ENCODE data around the gene TLR6.

Gene TLR6

DNA sequence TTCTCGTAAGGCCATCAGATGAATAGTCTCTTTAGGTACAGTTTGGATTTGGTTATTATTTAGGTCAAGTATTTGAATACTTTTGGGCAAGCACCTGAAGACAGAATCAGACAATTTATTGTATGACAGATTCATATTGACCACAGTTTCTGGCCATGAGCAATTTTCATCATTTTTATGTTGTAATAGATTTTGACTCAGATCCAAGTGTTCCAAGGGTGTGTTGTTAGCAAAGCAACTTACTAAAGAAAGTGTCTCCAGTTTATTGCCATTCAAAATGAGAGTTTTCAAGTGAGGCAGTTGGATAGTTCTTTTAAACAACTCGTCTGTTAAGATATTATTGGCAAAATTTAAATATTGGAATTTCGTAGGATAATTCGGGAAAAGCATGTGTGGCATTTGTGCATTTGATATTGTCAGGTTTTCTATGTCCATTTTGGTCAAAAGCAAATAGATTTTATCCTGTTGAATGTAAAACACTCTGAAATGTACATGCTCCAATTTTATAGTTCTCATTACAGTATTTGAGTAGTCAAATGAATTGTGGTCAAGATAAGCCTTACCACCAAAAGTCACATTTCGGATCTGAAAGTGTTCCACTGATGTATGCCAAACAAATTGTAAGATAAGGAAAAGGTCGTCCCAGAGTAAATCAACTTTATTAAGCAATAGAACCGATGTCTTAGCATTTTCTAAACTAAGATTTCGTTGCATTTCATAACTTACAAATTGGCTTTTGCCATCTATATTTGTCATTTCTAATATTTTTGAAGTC, 82.2 kb downstream of the TLR6 start:
- TF ChIP-seq, protein P1, sequence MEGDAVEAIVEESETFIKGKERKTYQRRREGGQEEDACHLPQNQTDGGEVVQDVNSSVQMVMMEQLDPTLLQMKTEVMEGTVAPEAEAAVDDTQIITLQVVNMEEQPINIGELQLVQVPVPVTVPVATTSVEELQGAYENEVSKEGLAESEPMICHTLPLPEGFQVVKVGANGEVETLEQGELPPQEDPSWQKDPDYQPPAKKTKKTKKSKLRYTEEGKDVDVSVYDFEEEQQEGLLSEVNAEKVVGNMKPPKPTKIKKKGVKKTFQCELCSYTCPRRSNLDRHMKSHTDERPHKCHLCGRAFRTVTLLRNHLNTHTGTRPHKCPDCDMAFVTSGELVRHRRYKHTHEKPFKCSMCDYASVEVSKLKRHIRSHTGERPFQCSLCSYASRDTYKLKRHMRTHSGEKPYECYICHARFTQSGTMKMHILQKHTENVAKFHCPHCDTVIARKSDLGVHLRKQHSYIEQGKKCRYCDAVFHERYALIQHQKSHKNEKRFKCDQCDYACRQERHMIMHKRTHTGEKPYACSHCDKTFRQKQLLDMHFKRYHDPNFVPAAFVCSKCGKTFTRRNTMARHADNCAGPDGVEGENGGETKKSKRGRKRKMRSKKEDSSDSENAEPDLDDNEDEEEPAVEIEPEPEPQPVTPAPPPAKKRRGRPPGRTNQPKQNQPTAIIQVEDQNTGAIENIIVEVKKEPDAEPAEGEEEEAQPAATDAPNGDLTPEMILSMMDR (IDR thresholded peaks at IDR 0.05; ENCODE audit: control insufficient read depth, extremely low read depth, insufficient read depth), result no peak
- DNase-seq (ENCODE audit: low read depth), result no peak
- H3K4me3 ChIP-seq (ENCODE audit: low read depth, low read length), result no peak overlapping the region

All from LNCaP clone FGC (cell line).